Stomach (tissue), 9 donors: Measurements from ENCODE around the gene DDX56. TPM values are rescaled to one million over a fixed set of nuclear protein-coding genes. Genes with fewer than 3 reads are reported as not detected.
"Not testable (repeated sequence)": the region's sequence is repeated elsewhere in the genome, so short reads cannot be mapped to it uniquely, and the experiment has no call there.

ENCODE experiments used
- DNase-seq, 2 donors: peaks; one replicate each; pipeline versions ENCODE4 v3.0.0 to v3.0.0-alpha.2; 2013 to 2019
- H3K27ac ChIP-seq, 5 donors: fragments of 200-600 bp in 4 of 5; sonication (generic) in 4 of 5; one replicate each; pipeline ENCODE4 v1.5.1; 2013 to 2019; ENCODE audit warnings: mild to moderate bottlenecking in 1 of 5, moderate library complexity in 1 of 5
- H3K27me3 ChIP-seq, 3 donors: fragments of 200-600 bp; sonication (generic); one replicate each; pipeline ENCODE4 v1.5.1; 2017 to 2019; ENCODE audit warnings: mixed run types in 1 of 3
- H3K36me3 ChIP-seq, 4 donors: fragments of 200-600 bp; sonication (generic); 1 replicate in 3 of 4; 2 replicates in 1 of 4; pipeline ENCODE4 v1.5.1; 2016 to 2019
- H3K4me1 ChIP-seq, 4 donors: fragments of 200-600 bp; sonication (generic); one replicate each; pipeline ENCODE4 v1.5.1; 2016 to 2019
- H3K4me3 ChIP-seq, 4 donors: fragments of 200-600 bp; sonication (generic) in 3 of 4; one replicate each; pipeline ENCODE4 v1.5.1; 2016 to 2019; ENCODE audit warnings: mild to moderate bottlenecking in 1 of 4
- H3K9me3 ChIP-seq, 4 donors: fragments of 200-600 bp; sonication (generic); one replicate each; pipeline ENCODE4 v1.5.1; 2016 to 2019
- CTCF ChIP-seq, 7 experiments: fragments of 450-650 bp in 4 of 7; fragments of 200-600 bp in 3 of 7; sonication (generic) in 3 of 7; IDR thresholded peaks; one replicate each; pipeline ENCODE4 v1.5.1; 2016 to 2019; ENCODE audit warnings: antibody characterized with exemption in 7 of 7, control low read depth in 2 of 7, mild to moderate bottlenecking in 1 of 7
- EP300 ChIP-seq: sonication (generic); formaldehyde crosslinking; IDR thresholded peaks from one replicate; pipeline ENCODE4 v1.6.1; 2017; ENCODE audit warnings: antibody characterized with exemption
- POLR2A ChIP-seq, 4 donors: fragments of 450-650 bp; IDR thresholded peaks; one replicate each; pipeline ENCODE4 v1.6.1; 2016; ENCODE audit warnings: antibody characterized with exemption in 4 of 4, control low read depth in 2 of 4, mild to moderate bottlenecking in 1 of 4, moderate library complexity in 1 of 4
- POLR2AphosphoS5 ChIP-seq, 3 donors: sonication (generic); formaldehyde crosslinking; IDR thresholded peaks; one replicate each; pipeline ENCODE4 v1.6.1; 2016; ENCODE audit warnings: antibody characterized with exemption in 3 of 3
- WGBS, 5 donors: extraction: QIAGEN DNeasy Blood & Tissue Kit in 3 of 5; methylation state at CpG; one replicate each; pipeline versions ENCODE4 v1.1.5 to v1.1.7; 2013 to 2018; 5-methylcytosine and 5-hydroxymethylcytosine counted together
- intact Hi-C: fragments of 100-400 bp; cut with DNase I; formaldehyde crosslinking; loops from one replicate; pipeline ENCODE4 v1.15.1; 2023; ENCODE audit warnings: low total_unique reads
- polyA plus RNA-seq, 3 donors: library from polyadenylated mRNA; stranded (reverse); fragments of 200-250 nt; gene quantifications; one replicate each; pipeline ENCODE4 v1.2.3, GENCODE V29; 2013
- total RNA-seq, 5 donors: library from RNA; depleted of rRNA; stranded (reverse); fragments of >200 nt; gene quantifications; one replicate each; pipeline versions ENCODE4 v1.1.0 to v1.2.3, GENCODE V29; 2014 to 2016
- donor health status: healthy with polysubstance abuse.
- donor health status: Bipolar disorder and iron deficiency.
- donor health status: healthy.

The DDX56 gene
- total and polyA plus RNA-seq, 8 donors, result 35.6 to 98.7 (median 55.2) TPM

- Histone ChIP-seq H3K27ac (no peak overlapping the region), H3K36me3 (no peaks in the 10 kb centered on the region), H3K9me3 (no peaks in the 10 kb centered on the region), H3K4me1 (peaks cover 13 to 37% (median 32%) of the 10 kb centered on the region in 4 donors), H3K27me3 (no peaks in the 10 kb centered on the region), H3K4me3 (no peak overlapping the region)
- no peak for DNase-seq
- intact Hi-C loops, result loop anchor here (10.0 kb wide), 1 partner anchor 160 kb away; no protein-coding TSS in a partner anchor
- WGBS, 5 donors, result 79 to 93% (median 83%) methylated on average over 2 of the region's 2 CpGs
- TF ChIP-seq POLR2AphosphoS5 (IDR thresholded peaks at IDR 0.05) (no peak), POLR2A (IDR thresholded peaks at IDR 0.05) (no peak), EP300 (no peak), CTCF (IDR thresholded peaks at IDR 0.05) (no peak)
Observed at GRCh38 chr7:44604941-44605340, 31.2 kb upstream of the DDX56 start.

- intact Hi-C loops, result loop anchor here (10.0 kb wide), 1 partner anchor 162 kb away; no protein-coding TSS in a partner anchor
- no peak for DNase-seq
- peaks cover 13 to 21% (median 19%) of the 10 kb centered on the region in 4 donors for H3K4me1 ChIP-seq
- TF ChIP-seq EP300, result no peak
- TF ChIP-seq POLR2A (IDR thresholded peaks at IDR 0.05), result no peak
- no peak for TF ChIP-seq CTCF (IDR thresholded peaks at IDR 0.05)
- no peak for TF ChIP-seq POLR2AphosphoS5 (IDR thresholded peaks at IDR 0.05)
- no peaks in the 10 kb centered on the region for H3K9me3 ChIP-seq
- no peak overlapping the region for H3K4me3 ChIP-seq
- no peak overlapping the region for H3K27ac ChIP-seq
- 57 to 80% (median 68%) methylated on average over 6 of the region's 6 CpGs for WGBS, 5 donors
- no peaks in the 10 kb centered on the region for H3K27me3 ChIP-seq
- H3K36me3 ChIP-seq, result no peaks in the 10 kb centered on the region
Observed at GRCh38 chr7:44603193-44603592, 29.5 kb upstream of the DDX56 start.

- peaks cover 8 to 14% (median 13%) of the 10 kb centered on the region in 4 donors for H3K4me1 ChIP-seq
- no peak overlapping the region for H3K27ac ChIP-seq
- H3K27me3 ChIP-seq, result no peaks in the 10 kb centered on the region
- intact Hi-C loops, result loop anchor here (10.0 kb wide), 1 partner anchor 162 kb away; no protein-coding TSS in a partner anchor
- H3K36me3 ChIP-seq, result no peaks in the 10 kb centered on the region
- no peak for TF ChIP-seq EP300
- no peak for TF ChIP-seq POLR2A (IDR thresholded peaks at IDR 0.05)
- no peak for TF ChIP-seq POLR2AphosphoS5 (IDR thresholded peaks at IDR 0.05)
- TF ChIP-seq CTCF (IDR thresholded peaks at IDR 0.05), result no peak
- DNase-seq, result no peak
- 62 to 81% (median 71%) methylated on average over 1 of the region's 1 CpG for WGBS, 5 donors
- H3K4me3 ChIP-seq, result no peak overlapping the region
- no peaks in the 10 kb centered on the region for H3K9me3 ChIP-seq
Observed at GRCh38 chr7:44602576-44602910, 28.8 kb upstream of the DDX56 start.

- WGBS, 5 donors, result 64 to 74% (median 71%) methylated on average over 3 of the region's 3 CpGs
- no peaks in the 10 kb centered on the region for H3K27me3 ChIP-seq
Observed at GRCh38 chr7:44599222-44599621, 25.5 kb upstream of the DDX56 start.

GRCh38 chr7:44597181-44597580 is 23.5 kb upstream of the DDX56 start:
- not testable (repeated sequence) for H3K27me3 ChIP-seq, H3K27ac ChIP-seq, H3K4me1 ChIP-seq, DNase-seq, H3K4me3 ChIP-seq, H3K36me3 ChIP-seq, H3K9me3 ChIP-seq
- WGBS, 5 donors, result 92 to 94% (median 92%) methylated on average over 8 of the region's 8 CpGs
- intact Hi-C loops, result loop anchor here (10.0 kb wide), 1 partner anchor 258 kb away; no protein-coding TSS in a partner anchor

More at GRCh38 chr7:44599222-44599621, 25.5 kb upstream of the DDX56 start:
- Histone ChIP-seq H3K36me3 (no peaks in the 10 kb centered on the region), H3K4me1 (no peaks in the 10 kb centered on the region), H3K27ac (no peak overlapping the region), H3K4me3 (no peak overlapping the region), H3K9me3 (no peaks in the 10 kb centered on the region)
- DNase-seq, result no peak
- intact Hi-C loops, result loop anchor here (10.0 kb wide), 1 partner anchor 256 kb away; no protein-coding TSS in a partner anchor
- TF ChIP-seq CTCF (IDR thresholded peaks at IDR 0.05) (no peak), POLR2AphosphoS5 (IDR thresholded peaks at IDR 0.05) (no peak), EP300 (no peak), POLR2A (IDR thresholded peaks at IDR 0.05) (no peak)
